ENCODE measurements around the gene ZNF579. TPM values are rescaled to one million over a fixed set of nuclear protein-coding genes. Genes with fewer than 3 reads are reported as not detected.

Gene ZNF579
- total and polyA plus RNA-seq, 12 donors = 7.1 to 23.8 (median 10.4) TPM

DNA sequence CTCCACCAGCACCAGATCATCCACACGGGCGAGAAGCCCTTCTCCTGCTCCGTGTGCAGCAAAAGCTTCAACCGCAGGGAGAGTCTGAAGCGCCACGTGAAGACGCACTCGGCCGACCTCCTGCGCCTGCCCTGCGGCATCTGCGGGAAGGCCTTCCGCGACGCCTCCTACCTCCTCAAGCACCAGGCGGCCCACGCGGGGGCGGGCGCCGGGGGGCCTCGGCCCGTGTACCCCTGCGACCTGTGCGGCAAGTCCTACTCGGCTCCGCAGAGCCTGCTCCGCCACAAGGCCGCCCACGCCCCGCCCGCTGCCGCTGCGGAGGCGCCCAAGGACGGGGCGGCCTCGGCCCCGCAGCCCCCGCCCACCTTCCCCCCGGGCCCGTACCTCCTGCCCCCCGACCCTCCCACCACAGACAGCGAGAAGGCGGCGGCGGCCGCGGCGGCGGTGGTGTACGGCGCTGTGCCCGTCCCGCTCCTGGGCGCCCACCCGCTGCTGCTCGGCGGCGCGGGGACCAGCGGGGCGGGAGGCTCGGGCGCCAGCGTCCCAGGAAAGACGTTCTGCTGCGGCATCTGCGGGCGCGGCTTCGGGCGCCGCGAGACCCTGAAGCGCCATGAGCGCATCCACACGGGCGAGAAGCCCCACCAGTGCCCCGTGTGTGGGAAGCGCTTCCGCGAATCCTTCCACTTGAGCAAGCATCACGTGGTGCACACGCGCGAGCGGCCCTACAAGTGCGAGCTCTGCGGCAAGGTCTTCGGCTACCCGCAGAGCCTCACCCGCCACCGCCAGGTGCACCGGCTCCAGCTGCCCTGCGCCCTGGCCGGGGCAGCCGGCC is 34.3 kb upstream of the ZNF579 start:
- peaks cover 6 to 59% (median 27%) of the 10 kb centered on the region in 9 donors for H3K36me3 ChIP-seq
- no peak overlapping the region for H3K27ac ChIP-seq
- no peaks in the 10 kb centered on the region for H3K27me3 ChIP-seq
- H3K4me3 ChIP-seq = no peak overlapping the region
- H3K4me1 ChIP-seq = peaks cover 8 to 44% (median 21%) of the 10 kb centered on the region in 9 donors
- ATAC-seq (no peak), DNase-seq (no peak)
- WGBS, 2 donors = 97% methylated on average over 65 to 98 of the region's 98 CpGs
- intact Hi-C loops (cut with DNase I) = no loop called here
- TF ChIP-seq, protein P1, sequence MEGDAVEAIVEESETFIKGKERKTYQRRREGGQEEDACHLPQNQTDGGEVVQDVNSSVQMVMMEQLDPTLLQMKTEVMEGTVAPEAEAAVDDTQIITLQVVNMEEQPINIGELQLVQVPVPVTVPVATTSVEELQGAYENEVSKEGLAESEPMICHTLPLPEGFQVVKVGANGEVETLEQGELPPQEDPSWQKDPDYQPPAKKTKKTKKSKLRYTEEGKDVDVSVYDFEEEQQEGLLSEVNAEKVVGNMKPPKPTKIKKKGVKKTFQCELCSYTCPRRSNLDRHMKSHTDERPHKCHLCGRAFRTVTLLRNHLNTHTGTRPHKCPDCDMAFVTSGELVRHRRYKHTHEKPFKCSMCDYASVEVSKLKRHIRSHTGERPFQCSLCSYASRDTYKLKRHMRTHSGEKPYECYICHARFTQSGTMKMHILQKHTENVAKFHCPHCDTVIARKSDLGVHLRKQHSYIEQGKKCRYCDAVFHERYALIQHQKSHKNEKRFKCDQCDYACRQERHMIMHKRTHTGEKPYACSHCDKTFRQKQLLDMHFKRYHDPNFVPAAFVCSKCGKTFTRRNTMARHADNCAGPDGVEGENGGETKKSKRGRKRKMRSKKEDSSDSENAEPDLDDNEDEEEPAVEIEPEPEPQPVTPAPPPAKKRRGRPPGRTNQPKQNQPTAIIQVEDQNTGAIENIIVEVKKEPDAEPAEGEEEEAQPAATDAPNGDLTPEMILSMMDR (IDR thresholded peaks at IDR 0.05) = no peak
- H3K9me3 ChIP-seq = peaks cover 0 to 1% (median 0%) of the 10 kb centered on the region in 11 donors

DNA sequence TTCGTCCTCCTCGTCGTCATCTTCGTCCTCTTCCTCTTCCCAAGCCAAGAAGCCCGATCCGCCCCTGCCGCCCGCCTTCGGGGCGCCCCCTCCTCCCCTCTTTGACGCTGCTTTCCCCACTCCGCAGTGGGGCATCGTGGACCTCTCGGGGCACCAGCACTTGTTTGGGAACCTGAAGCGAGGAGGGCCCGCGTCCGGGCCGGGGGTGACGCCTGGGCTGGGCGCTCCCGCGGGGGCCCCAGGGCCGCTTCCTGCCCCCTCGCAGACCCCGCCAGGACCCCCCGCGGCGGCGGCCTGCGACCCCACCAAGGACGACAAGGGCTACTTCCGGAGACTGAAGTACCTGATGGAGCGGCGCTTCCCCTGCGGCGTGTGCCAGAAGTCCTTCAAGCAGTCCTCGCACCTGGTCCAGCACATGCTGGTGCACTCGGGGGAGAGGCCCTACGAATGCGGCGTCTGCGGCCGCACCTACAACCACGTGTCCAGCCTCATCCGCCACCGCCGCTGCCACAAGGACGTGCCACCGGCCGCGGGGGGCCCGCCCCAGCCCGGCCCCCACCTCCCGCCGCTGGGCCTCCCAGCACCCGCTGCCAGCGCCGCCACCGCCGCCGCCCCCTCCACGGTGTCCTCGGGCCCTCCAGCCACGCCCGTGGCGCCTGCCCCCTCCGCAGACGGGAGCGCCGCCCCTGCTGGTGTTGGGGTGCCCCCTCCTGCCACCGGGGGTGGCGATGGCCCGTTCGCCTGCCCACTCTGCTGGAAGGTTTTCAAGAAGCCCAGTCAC is 33.5 kb upstream of the ZNF579 start:
- peaks cover 0 to 4% (median 0%) of the 10 kb centered on the region in 11 donors for H3K9me3 ChIP-seq
- peaks cover 6 to 68% (median 33%) of the 10 kb centered on the region in 9 donors for H3K36me3 ChIP-seq
- WGBS, 2 donors = 96% methylated on average over 56 to 75 of the region's 75 CpGs
- intact Hi-C loops (cut with DNase I) = no loop called here
- peaks cover 8 to 38% (median 21%) of the 10 kb centered on the region in 9 donors for H3K4me1 ChIP-seq
- ATAC-seq = no peak
- H3K27me3 ChIP-seq = no peaks in the 10 kb centered on the region
- TF ChIP-seq, protein P1 (IDR thresholded peaks at IDR 0.05) = no peak
- H3K4me3 ChIP-seq = no peak overlapping the region
- no peak overlapping the region for H3K27ac ChIP-seq
- DNase-seq = no peak

DNA sequence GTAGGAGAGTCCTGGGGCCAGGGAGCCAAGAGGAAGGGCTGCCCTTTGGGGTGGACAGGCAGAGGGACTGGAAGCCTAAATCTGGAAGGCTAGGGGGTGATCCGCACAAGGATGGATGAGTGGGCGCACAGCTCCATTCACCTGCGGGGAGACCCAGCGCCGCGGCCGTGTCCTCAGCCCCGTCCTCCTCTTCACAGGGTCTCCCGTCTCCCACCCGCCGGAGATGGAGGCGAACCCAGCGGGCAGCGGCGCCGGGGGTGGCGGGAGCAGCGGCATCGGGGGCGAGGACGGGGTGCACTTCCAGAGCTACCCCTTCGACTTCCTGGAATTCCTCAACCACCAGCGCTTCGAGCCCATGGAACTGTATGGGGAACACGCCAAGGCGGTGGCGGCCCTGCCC is 32.7 kb upstream of the ZNF579 start:
- H3K36me3 ChIP-seq = peaks cover 6 to 75% (median 34%) of the 10 kb centered on the region in 9 donors
- peaks cover 0 to 4% (median 0%) of the 10 kb centered on the region in 11 donors for H3K9me3 ChIP-seq
- ATAC-seq = no peak
- 93 to 94% methylated on average over 21 to 27 of the region's 27 CpGs for WGBS, 2 donors
- intact Hi-C loops (cut with DNase I) = no loop called here
- no peaks in the 10 kb centered on the region for H3K27me3 ChIP-seq
- TF ChIP-seq, protein P1 (IDR thresholded peaks at IDR 0.05) = no peak
- DNase-seq = no peak
- H3K27ac ChIP-seq = peak overlapping the region in 1 of 10 donors; percentile 33
- peaks cover 8 to 31% (median 21%) of the 10 kb centered on the region in 9 donors for H3K4me1 ChIP-seq
- H3K4me3 ChIP-seq = no peak overlapping the region

DNA sequence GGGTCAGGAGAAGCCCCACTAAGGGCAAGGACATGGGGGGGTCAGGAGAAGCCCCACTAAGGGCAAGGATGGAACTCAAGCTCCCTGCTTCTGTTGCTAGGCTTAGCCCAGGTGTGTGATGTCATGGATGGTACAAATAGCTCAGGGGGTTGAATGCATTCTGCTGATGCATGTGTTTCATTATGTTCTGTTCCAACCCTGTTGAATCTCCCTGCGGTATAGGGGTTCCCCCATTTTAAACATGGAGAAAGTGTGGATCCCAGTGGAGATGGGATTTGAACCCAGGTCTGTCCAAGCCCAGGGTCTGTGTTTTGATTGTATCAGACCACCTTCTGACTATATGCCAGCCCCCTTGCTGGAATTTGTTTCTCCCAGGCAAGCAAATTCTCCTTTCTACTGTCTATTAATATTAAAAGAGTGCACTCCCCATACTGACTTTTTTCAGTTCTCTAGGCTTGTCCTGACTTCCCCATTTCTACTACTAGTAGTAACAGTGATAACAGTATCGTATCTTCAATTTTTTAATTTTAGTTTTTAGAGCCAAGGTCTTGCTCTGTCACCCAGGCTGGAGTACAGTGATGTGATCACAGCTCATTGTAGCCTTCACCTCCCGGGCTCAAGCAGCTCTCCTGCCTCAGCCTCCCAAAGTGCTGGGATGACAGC is 31.5 kb upstream of the ZNF579 start:
- 56 to 65% methylated on average over 3 of the region's 3 CpGs for WGBS, 2 donors
- peak overlapping the region in 3 of 10 donors; percentile 3 to 17 (median 6) for H3K4me3 ChIP-seq
- ATAC-seq (peak in 6 of 8 donors; percentile 5 to 53 (median 36)), DNase-seq (no peak)
- H3K4me1 ChIP-seq = peaks cover 8 to 43% (median 21%) of the 10 kb centered on the region in 9 donors
- no peaks in the 10 kb centered on the region for H3K27me3 ChIP-seq
- peaks cover 6 to 72% (median 26%) of the 10 kb centered on the region in 9 donors for H3K36me3 ChIP-seq
- H3K27ac ChIP-seq = peak overlapping the region; percentile 11 to 86 (median 79)
- TF ChIP-seq, protein P1 (IDR thresholded peaks at IDR 0.05) = no peak
- intact Hi-C loops (cut with DNase I) = no loop called here
- H3K9me3 ChIP-seq = peaks cover 0 to 4% (median 0%) of the 10 kb centered on the region in 11 donors
